SK-N-SH treated with all-trans-retinoic acid at 6 μM for 48 hours (cell line): Measurements from ENCODE around the gene CHST7.

Experiments used
- ATAC-seq: fragments of 200-7000 bp; cut with Tn5 transposase; 3 replicates; pipeline ENCODE4 v1.9.1; 2020; ENCODE audit warnings: mild to moderate bottlenecking, moderate library complexity
- ARNTL ChIP-seq: fragments of 450-650 bp; formaldehyde crosslinking; IDR thresholded peaks from 2 replicates; pipeline ENCODE4 v1.5.0; 2020; ENCODE audit warnings: low read depth, mild to moderate bottlenecking, moderate library complexity, borderline replicate concordance
- BACH2 ChIP-seq: fragments of 250-450 bp; sonication (Bioruptor Pico); IDR thresholded peaks from 2 replicates; pipeline ENCODE4 v1.9.0; 2021; ENCODE audit warnings: mild to moderate bottlenecking, borderline replicate concordance
- CREB5 ChIP-seq: fragments of 250-450 bp; sonication (Bioruptor Pico); IDR thresholded peaks from 2 replicates; pipeline ENCODE4 v1.5.1; 2020; ENCODE audit warnings: low read depth, mild to moderate bottlenecking, moderate library complexity
- CSDC2 ChIP-seq: fragments of 250-450 bp; sonication (Bioruptor Pico); IDR thresholded peaks from 2 replicates; pipeline ENCODE4 v1.5.0; 2020; ENCODE audit warnings: mild to moderate bottlenecking, moderate library complexity
- CSRNP3 ChIP-seq: fragments of 250-450 bp; sonication (Bioruptor Pico); IDR thresholded peaks from 2 replicates; pipeline ENCODE4 v1.5.1; 2021; ENCODE audit warnings: mild to moderate bottlenecking, moderate library complexity
- ESRRG ChIP-seq: fragments of 250-450 bp; sonication (Bioruptor Pico); IDR thresholded peaks from 2 replicates; pipeline ENCODE4 v1.6.1; 2021; ENCODE audit warnings: mild to moderate bottlenecking
- ISL1 ChIP-seq: fragments of 250-450 bp; sonication (Bioruptor Pico); IDR thresholded peaks from 2 replicates; pipeline ENCODE4 v2.1.2; 2022; ENCODE audit warnings: mild to moderate bottlenecking, moderate library complexity
- OSR1 ChIP-seq: fragments of 250-450 bp; sonication (Bioruptor Pico); IDR thresholded peaks from 2 replicates; pipeline ENCODE4 v1.8.0; 2022; ENCODE audit warnings: moderate library complexity, mild to moderate bottlenecking, inconsistent platforms
- PATZ1 ChIP-seq: fragments of 250-450 bp; sonication (Bioruptor Pico); IDR thresholded peaks from 2 replicates; pipeline ENCODE4 v1.8.0; 2020; ENCODE audit warnings: mild to moderate bottlenecking, moderate library complexity, borderline replicate concordance
- POU6F1 ChIP-seq: fragments of 250-450 bp; sonication (Bioruptor Pico); IDR thresholded peaks from 2 replicates; pipeline ENCODE4 v1.8.0; 2021; ENCODE audit warnings: low read depth, mild to moderate bottlenecking, moderate library complexity, borderline replicate concordance
- PPARA ChIP-seq: fragments of 250-450 bp; sonication (Bioruptor Pico); IDR thresholded peaks from 2 replicates; pipeline ENCODE4 v1.5.0; 2020; ENCODE audit warnings: mild to moderate bottlenecking, borderline replicate concordance
- RARB ChIP-seq: fragments of 250-450 bp; sonication (Bioruptor Pico); IDR thresholded peaks from 2 replicates; pipeline ENCODE4 v1.8.0; 2021; ENCODE audit warnings: mild to moderate bottlenecking, moderate library complexity
- TOX ChIP-seq: fragments of 250-450 bp; sonication (Bioruptor Pico); IDR thresholded peaks from 2 replicates; pipeline ENCODE4 v1.8.0; 2021; ENCODE audit warnings: mild to moderate bottlenecking, moderate library complexity, borderline replicate concordance
- TSHZ2 ChIP-seq: fragments of 250-450 bp; sonication (Bioruptor Pico); IDR thresholded peaks from 2 replicates; pipeline ENCODE4 v1.5.0; 2020; ENCODE audit warnings: mild to moderate bottlenecking, moderate library complexity
- ZC3H10 ChIP-seq: fragments of 250-450 bp; sonication (Bioruptor Pico); IDR thresholded peaks from 2 replicates; pipeline ENCODE4 v1.5.1; 2021; ENCODE audit warnings: mild to moderate bottlenecking, moderate library complexity
- ZFP3 ChIP-seq: fragments of 250-450 bp; sonication (Bioruptor Pico); IDR thresholded peaks from 2 replicates; pipeline ENCODE4 v1.5.0; 2020; ENCODE audit warnings: mild to moderate bottlenecking, moderate library complexity
- ZFP30 ChIP-seq: fragments of 450-650 bp; formaldehyde crosslinking; IDR thresholded peaks from 2 replicates; pipeline ENCODE4 v1.5.0; 2022; ENCODE audit warnings: mild to moderate bottlenecking, moderate library complexity
- ZNF70 ChIP-seq: fragments of 450-650 bp; formaldehyde crosslinking; IDR thresholded peaks from 2 replicates; pipeline ENCODE4 v1.5.0; 2020; ENCODE audit warnings: mild to moderate bottlenecking, moderate library complexity

CHST7 gene

GRCh38 chrX:46545111-46546005 is 28.2 kb upstream of the CHST7 start, which contains the start of gene ZNF674:
Gene ZNF674, minus strand, starts transcription at chrX:46545421. Its CDS starts 3,334 bp downstream, at chrX:46542087.
- TF ChIP-seq TOX (CRISPR knock-in tag) (no peak), PATZ1 (CRISPR knock-in tag) (no peak), PPARA (no peak)
- TF ChIP-seq, all 23 proteins: peak for 0
- peak; percentile 94 for ATAC-seq

GRCh38 chrX:46547857-46548256 is 25.7 kb upstream of the CHST7 start:
- TF ChIP-seq ARNTL (CRISPR knock-in tag) (no peak), CSDC2 (no peak), BACH2 (CRISPR knock-in tag) (no peak), ZNF70 (no peak), RARB (CRISPR knock-in tag) (no peak), OSR1 (CRISPR knock-in tag) (no peak)
- ATAC-seq, result no peak

GRCh38 chrX:46549914-46550313 is 23.7 kb upstream of the CHST7 start:
- TF ChIP-seq ZFP30, result no peak

GRCh38 chrX:46551494-46552128 is 22.0 kb upstream of the CHST7 start:
- peak; percentile 46 for ATAC-seq
- TF ChIP-seq PPARA (no peak), ESRRG (CRISPR knock-in tag) (no peak), ZFP3 (CRISPR knock-in tag) (0 out of 2 replicates have a peak, but pooled peaks have one; percentile 38), CREB5 (CRISPR knock-in tag) (peak; percentile 71), CSRNP3 (CRISPR knock-in tag) (no peak), ISL1 (CRISPR knock-in tag) (peak; percentile 59), ZNF70 (no peak), RARB (CRISPR knock-in tag) (no peak), POU6F1 (CRISPR knock-in tag) (no peak), BACH2 (CRISPR knock-in tag) (no peak)

More at GRCh38 chrX:46549914-46550313, 23.7 kb upstream of the CHST7 start:
- no peak for ATAC-seq

GRCh38 chrX:46553935-46554334 is 19.6 kb upstream of the CHST7 start:
- TF ChIP-seq ISL1 (CRISPR knock-in tag), result no peak
- no peak for TF ChIP-seq PPARA
- TF ChIP-seq, all 23 proteins: peak for 0
- ATAC-seq, result no peak

- ATAC-seq, result peak; percentile 70
- TF ChIP-seq POU6F1 (CRISPR knock-in tag), result no peak
- no peak for TF ChIP-seq TSHZ2 (CRISPR knock-in tag)
- TF ChIP-seq ZC3H10, result no peak
- TF ChIP-seq BACH2 (CRISPR knock-in tag), result no peak
Observed at GRCh38 chrX:46554942-46555341, 18.6 kb upstream of the CHST7 start.
